Tibial nerve (tissue), 4 donors: ENCODE results near the gene NSDHL. TPM values are rescaled to one million over a fixed set of nuclear protein-coding genes. Genes with fewer than 3 reads are reported as not detected.
A peak's percentile ranks its signal among the peaks of the same experiment; 100 is the strongest.

Experiments used
- DNase-seq, 2 donors: peaks; one replicate each; pipeline ENCODE4 v3.0.0-alpha.2; 2019; ENCODE audit warnings: low spot score in 2 of 2
- H3K27ac ChIP-seq, 4 donors: fragments of 200-600 bp; sonication (generic) in 3 of 4; one replicate each; pipeline ENCODE4 v1.5.1; 2017 to 2019; ENCODE audit warnings: mild to moderate bottlenecking in 1 of 4
- H3K27me3 ChIP-seq, 2 donors: fragments of 200-600 bp; sonication (generic) in 1 of 2; one replicate each; pipeline versions ENCODE4 v1.5.1 to v1.6.0; 2017 to 2019
- H3K36me3 ChIP-seq, 3 donors: fragments of 200-600 bp; sonication (generic); one replicate each; pipeline ENCODE4 v1.5.1; 2018 to 2019
- H3K4me1 ChIP-seq, 4 donors: fragments of 200-600 bp; sonication (generic) in 3 of 4; one replicate each; pipeline ENCODE4 v1.5.1; 2017 to 2019
- H3K4me3 ChIP-seq, 4 donors: fragments of 200-600 bp; sonication (generic) in 3 of 4; one replicate each; pipeline ENCODE4 v1.5.1; 2017 to 2019; ENCODE audit warnings: mild to moderate bottlenecking in 1 of 4, moderate library complexity in 1 of 4
- H3K9me3 ChIP-seq, 4 donors: fragments of 200-600 bp; sonication (generic) in 3 of 4; one replicate each; pipeline ENCODE4 v1.5.1; 2017 to 2019
- CTCF ChIP-seq, 5 experiments: fragments of 200-600 bp in 3 of 5; fragments of 450-650 bp in 2 of 5; sonication (generic) in 3 of 5; IDR thresholded peaks; one replicate each; pipeline ENCODE4 v1.5.1; 2016 to 2019; ENCODE audit warnings: antibody characterized with exemption in 5 of 5, mild to moderate bottlenecking in 3 of 5, moderate library complexity in 2 of 5
- EP300 ChIP-seq, 2 donors: sonication (generic); formaldehyde crosslinking; IDR thresholded peaks; one replicate each; pipeline ENCODE4 v1.6.1; 2017; ENCODE audit warnings: antibody characterized with exemption in 2 of 2, mild to moderate bottlenecking in 1 of 2
- POLR2A ChIP-seq, 2 donors: fragments of 450-650 bp; IDR thresholded peaks; one replicate each; pipeline ENCODE4 v1.6.1; 2017; ENCODE audit warnings: antibody characterized with exemption in 2 of 2, mild to moderate bottlenecking in 2 of 2, moderate library complexity in 2 of 2
- WGBS, 2 donors: methylation state at CpG; one replicate each; pipeline ENCODE4 v1.1.5; 2018; 5-methylcytosine and 5-hydroxymethylcytosine counted together
- total RNA-seq, 4 donors: library from RNA; depleted of rRNA; stranded (reverse); fragments of >200 nt; gene quantifications; one replicate each; pipeline ENCODE4 v1.1.0, GENCODE V29; 2016

NSDHL gene
- total RNA-seq, 4 donors from 2014 or later: 8.0 to 16.8 (median 12.5) TPM

DNA sequence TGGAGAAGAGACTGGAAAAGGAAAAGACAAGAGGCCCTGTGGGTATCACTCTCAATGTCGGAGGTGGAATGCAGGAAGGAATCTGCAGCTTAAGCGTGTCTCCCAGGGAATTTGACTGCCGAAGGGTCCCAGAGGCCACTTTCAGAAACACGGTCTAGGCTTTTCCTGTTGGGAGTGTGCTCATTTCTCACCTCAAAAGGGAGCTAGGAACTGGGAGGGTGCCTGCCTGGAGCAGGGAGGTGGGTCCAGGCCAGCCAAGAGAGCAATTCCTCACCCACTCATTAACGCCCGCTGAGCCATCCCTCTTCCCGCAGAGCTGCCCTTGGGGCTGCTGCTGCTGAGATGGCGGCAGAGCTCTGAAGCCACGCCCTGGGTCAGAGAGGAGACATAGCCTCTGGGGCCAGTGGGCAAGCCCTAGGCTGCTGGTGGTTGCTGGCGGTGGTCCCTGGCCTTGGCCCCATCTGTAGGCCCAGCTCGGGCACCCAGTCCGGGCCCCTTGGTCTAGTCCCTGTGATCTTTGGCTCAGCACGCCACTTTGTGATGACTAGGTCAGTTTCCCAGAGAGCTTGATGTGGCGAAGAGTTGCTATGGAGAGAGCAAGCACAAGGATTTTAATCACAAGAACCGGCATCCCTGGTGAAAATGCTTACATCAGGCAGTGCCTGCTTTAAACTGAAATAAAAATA, 71.1 kb downstream of the NSDHL start:
- no peaks in the 10 kb centered on the region for H3K9me3 ChIP-seq
- TF ChIP-seq EP300 (IDR thresholded peaks at IDR 0.05) (no peak), CTCF (IDR thresholded peaks at IDR 0.05) (no peak), POLR2A (IDR thresholded peaks at IDR 0.05) (no peak)
- H3K27ac ChIP-seq: peak overlapping the region in 1 of 4 donors; percentile 56
- WGBS, 2 donors: 56 to 59% methylated on average over 9 to 15 of the region's 15 CpGs
- peaks cover 0 to 14% of the 10 kb centered on the region in 2 donors for H3K27me3 ChIP-seq
- H3K4me3 ChIP-seq: no peak overlapping the region
- H3K4me1 ChIP-seq: peaks cover 0 to 8% (median 0%) of the 10 kb centered on the region in 4 donors
- no peak for DNase-seq
- no peaks in the 10 kb centered on the region for H3K36me3 ChIP-seq

GRCh38 chrX:152902502-152902820, 71.6 kb downstream of the NSDHL start:
- WGBS, 2 donors: 88 to 98% methylated on average over 4 of the region's 4 CpGs
- H3K4me3 ChIP-seq: no peak overlapping the region
- TF ChIP-seq EP300 (IDR thresholded peaks at IDR 0.05) (no peak), CTCF (IDR thresholded peaks at IDR 0.05) (no peak), POLR2A (IDR thresholded peaks at IDR 0.05) (no peak)
- no peak for DNase-seq
- H3K27me3 ChIP-seq: peaks cover 0 to 14% of the 10 kb centered on the region in 2 donors
- H3K27ac ChIP-seq: peak overlapping the region in 1 of 4 donors; percentile 56
- H3K4me1 ChIP-seq: peaks cover 0 to 8% (median 0%) of the 10 kb centered on the region in 4 donors
- no peaks in the 10 kb centered on the region for H3K36me3 ChIP-seq
- H3K9me3 ChIP-seq: no peaks in the 10 kb centered on the region

DNA sequence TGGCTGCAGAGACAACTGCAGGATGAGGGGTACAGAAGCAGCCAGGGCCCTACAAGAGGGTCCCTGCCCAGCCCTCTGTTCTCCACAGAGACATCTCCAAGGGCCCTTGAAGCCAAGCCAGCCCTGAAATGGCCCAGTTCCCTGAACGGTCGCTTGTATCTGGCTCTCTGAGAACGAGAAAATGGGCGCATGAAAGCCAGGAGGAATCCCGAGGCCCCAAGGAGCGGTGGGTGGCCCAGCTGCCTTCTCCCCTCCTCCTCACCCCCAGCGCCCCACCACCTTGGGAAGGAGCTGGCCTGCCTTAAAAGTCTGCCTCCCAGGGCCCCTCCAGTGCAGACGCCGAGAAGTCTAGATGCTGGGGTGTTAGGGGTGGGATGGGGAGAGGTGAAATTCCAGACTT, 72.7 kb downstream of the NSDHL start:
- WGBS, 2 donors: 66 to 73% methylated on average over 8 to 9 of the region's 9 CpGs
- TF ChIP-seq EP300 (IDR thresholded peaks at IDR 0.05) (no peak), CTCF (IDR thresholded peaks at IDR 0.05) (no peak), POLR2A (IDR thresholded peaks at IDR 0.05) (no peak)
- DNase-seq: no peak
- peaks cover 0 to 10% of the 10 kb centered on the region in 2 donors for H3K27me3 ChIP-seq
- H3K4me3 ChIP-seq: no peak overlapping the region
- H3K9me3 ChIP-seq: no peaks in the 10 kb centered on the region
- H3K27ac ChIP-seq: no peak overlapping the region
- H3K4me1 ChIP-seq: peaks cover 0 to 8% (median 0%) of the 10 kb centered on the region in 4 donors
- H3K36me3 ChIP-seq: no peaks in the 10 kb centered on the region

DNA sequence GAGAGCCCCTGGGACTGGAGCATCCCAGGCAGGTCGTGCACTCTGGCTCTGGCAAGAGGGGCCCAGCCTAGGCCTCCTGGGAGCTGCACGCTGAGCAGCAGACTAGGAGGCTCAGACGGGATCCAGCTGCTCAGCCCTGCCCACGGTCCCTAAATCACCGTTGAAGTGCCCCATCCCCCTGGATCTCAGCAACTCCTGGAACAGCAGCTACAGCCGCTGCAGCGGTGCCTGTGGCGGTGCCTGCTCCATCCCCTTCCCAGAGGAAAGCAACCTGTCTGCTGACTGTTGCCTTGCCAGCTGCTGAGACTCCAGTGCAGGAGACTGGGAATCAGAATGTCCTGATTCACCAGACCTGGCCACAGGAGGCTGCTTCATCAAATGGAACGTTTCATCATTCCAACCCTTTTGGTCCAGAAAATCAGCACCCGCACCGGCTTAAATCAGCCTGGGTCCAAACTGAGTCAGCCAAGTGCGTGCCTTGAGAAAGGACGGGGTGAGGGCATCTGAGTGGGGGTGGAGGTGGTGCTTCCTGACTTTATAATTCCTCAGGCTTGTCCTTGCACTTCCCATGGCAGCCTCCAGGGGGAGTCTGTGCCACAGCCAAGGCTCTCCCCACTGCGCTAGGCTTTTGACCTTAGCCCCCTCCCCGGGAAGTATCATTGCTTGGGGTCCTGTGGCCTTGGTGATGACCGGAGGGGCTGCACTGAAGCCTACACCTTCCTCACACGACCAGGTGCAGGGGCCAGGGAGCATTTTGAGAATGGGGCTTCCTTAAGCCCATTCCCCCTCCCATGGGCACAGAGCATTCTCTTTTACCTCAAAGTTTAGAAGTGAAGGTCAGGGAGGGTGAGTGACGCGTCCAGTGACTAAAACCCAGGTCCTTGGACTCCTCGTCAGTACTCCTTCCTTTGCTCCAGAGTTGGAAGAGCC, 73.6 kb downstream of the NSDHL start:
- Histone ChIP-seq H3K36me3 (no peaks in the 10 kb centered on the region), H3K4me1 (peaks cover 0 to 8% (median 0%) of the 10 kb centered on the region in 4 donors), H3K27me3 (peaks cover 0 to 4% of the 10 kb centered on the region in 2 donors), H3K4me3 (no peak overlapping the region), H3K27ac (no peak overlapping the region), H3K9me3 (no peaks in the 10 kb centered on the region)
- DNase-seq: peak; percentile 26 to 33
- no peak for TF ChIP-seq EP300 (IDR thresholded peaks at IDR 0.05)
- no peak for TF ChIP-seq POLR2A (IDR thresholded peaks at IDR 0.05)
- peak; percentile 47 to 75 (median 59) for TF ChIP-seq CTCF (IDR thresholded peaks at IDR 0.05)
- WGBS, 2 donors: 41 to 50% methylated on average over 1 to 20 of the region's 20 CpGs

GRCh38 chrX:152905081-152905420, 74.2 kb downstream of the NSDHL start:
- peaks cover 0 to 8% (median 0%) of the 10 kb centered on the region in 4 donors for H3K4me1 ChIP-seq
- no peaks in the 10 kb centered on the region for H3K9me3 ChIP-seq
- H3K4me3 ChIP-seq: no peak overlapping the region
- H3K27me3 ChIP-seq: peaks cover 0 to 3% of the 10 kb centered on the region in 2 donors
- H3K36me3 ChIP-seq: no peaks in the 10 kb centered on the region
- H3K27ac ChIP-seq: no peak overlapping the region
- 88% methylated on average over 8 of the region's 8 CpGs; no CpG with 5 or more reads in 1 of the 2 donors for WGBS, 2 donors
- DNase-seq: no peak
- TF ChIP-seq POLR2A (IDR thresholded peaks at IDR 0.05) (no peak), CTCF (IDR thresholded peaks at IDR 0.05) (no peak), EP300 (IDR thresholded peaks at IDR 0.05) (no peak)
